CD4-positive, alpha-beta T cell (primary cell): ENCODE measurements around the gene ZNF112. TPM values are rescaled to one million over a fixed set of nuclear protein-coding genes. Genes with fewer than 3 reads are reported as not detected.
A peak's percentile ranks its signal among the peaks of the same experiment; 100 is the strongest.
"Not testable (repeated sequence)": the region's sequence is repeated elsewhere in the genome, so short reads cannot be mapped to it uniquely, and the experiment has no call there.

ENCODE experiments used
- ATAC-seq: fragments of 200-7000 bp; cut with Tn5 transposase; one replicate; pipeline ENCODE4 v1.10.0; 2022; ENCODE audit warnings: mild to moderate bottlenecking; ENCODE audit not compliant: poor library complexity
- CTCF ChIA-PET: fragments of 350-600 bp; sonication (Branson Sonifier 250); formaldehyde crosslinking; loops from one replicate; lab custom pipeline; 2021; ENCODE audit warnings: antibody characterized with exemption, inconsistent platforms; lab: Charles Lee
- POLR2A ChIA-PET: fragments of 350-600 bp; sonication (Branson Sonifier 250); formaldehyde crosslinking; loops from one replicate; lab custom pipeline; 2021; ENCODE audit warnings: antibody characterized with exemption, inconsistent platforms; lab: Charles Lee
- DNase-seq, 14 experiments: peaks; one replicate each; pipeline ENCODE4 v3.0.0-alpha.2; 2013 to 2020; ENCODE audit warnings: mixed read lengths in 2 of 14
- H3K27ac ChIP-seq, 2 donors: one replicate each; pipeline versions ENCODE4 v1.5.1 to v1.7.0; 2013; ENCODE audit warnings: low read length in 2 of 2, low read depth in 1 of 2, mild to moderate bottlenecking in 1 of 2
- H3K27me3 ChIP-seq, 2 experiments: 1 replicate in 1 of 2; 2 replicates in 1 of 2; pipeline versions ENCODE4 v1.6.1 to v1.7.0; 2013; ENCODE audit warnings: low read length in 2 of 2, control low read depth in 1 of 2, mild to moderate bottlenecking in 1 of 2, moderate library complexity in 1 of 2; ENCODE audit not compliant: insufficient read depth in 2 of 2, control insufficient read depth in 1 of 2
- H3K36me3 ChIP-seq: one replicate; pipeline ENCODE4 v1.6.1; 2013; ENCODE audit warnings: low read length, control low read depth; ENCODE audit not compliant: insufficient read depth
- H3K4me1 ChIP-seq: one replicate; pipeline ENCODE4 v1.6.1; 2013; ENCODE audit warnings: low read length, control low read depth; ENCODE audit not compliant: insufficient read depth
- H3K4me3 ChIP-seq: one replicate; pipeline ENCODE4 v1.5.1; 2013; ENCODE audit warnings: mild to moderate bottlenecking, low read length, moderate library complexity
- H3K9me3 ChIP-seq, 2 experiments: 1 replicate in 1 of 2; 2 replicates in 1 of 2; pipeline versions ENCODE4 v1.6.1 to v1.7.0; 2013; ENCODE audit warnings: low read length in 2 of 2, mild to moderate bottlenecking in 2 of 2, control low read depth in 1 of 2, moderate library complexity in 1 of 2; ENCODE audit not compliant: control insufficient read depth in 1 of 2, insufficient read depth in 1 of 2
- H3K27ac Mint-ChIP-seq: one replicate; pipeline ENCODE4 v1.8.0; 2020; ENCODE audit warnings: mixed read lengths
- H3K27me3 Mint-ChIP-seq: one replicate; pipeline ENCODE4 v1.8.0; 2021; ENCODE audit warnings: mixed read lengths
- H3K36me3 Mint-ChIP-seq: one replicate; pipeline ENCODE4 v1.8.0; 2021; ENCODE audit warnings: low read depth, mixed read lengths
- H3K4me1 Mint-ChIP-seq: one replicate; pipeline ENCODE4 v1.8.0; 2021; ENCODE audit warnings: low read depth, mixed read lengths
- H3K4me3 Mint-ChIP-seq: one replicate; pipeline ENCODE4 v1.8.0; 2020; ENCODE audit warnings: mild to moderate bottlenecking, mixed read lengths
- H3K9me3 Mint-ChIP-seq: one replicate; pipeline ENCODE4 v1.8.0; 2020; ENCODE audit warnings: mixed read lengths
- CTCF ChIP-seq: fragments of 200-600 bp; IDR thresholded peaks from one replicate; pipeline ENCODE4 v1.8.0; 2022; ENCODE audit warnings: antibody characterized with exemption, mild to moderate bottlenecking
- intact Hi-C, 2 experiments: fragments of 100-400 bp; cut with DNase I in 1 of 2; cut with micrococcal nuclease in 1 of 2; formaldehyde crosslinking; loops; one replicate each; pipeline versions ENCODE4 v1.15.1 to v1.9.0; 2023 to 2025; cut with DNase I, micrococcal nuclease
- polyA plus RNA-seq, 2 donors: library from polyadenylated mRNA; unstranded; fragments of 120-200 nt; gene quantifications; one replicate each; pipeline ENCODE4 v1.2.1, GENCODE V29; 2013
- total RNA-seq, 174 experiments: library from RNA in 2 of 174; stranded (reverse) in 2 of 174; gene quantifications; one replicate each; pipeline ENCODE4 v1.2.3 and lab custom pipeline; 2021 to 2026

Gene ZNF112
- total RNA-seq (under 1 TPM in 1 of 2 experiments, not detected in 1; 0.08 TPM), total RNA-seq (lab: John Stamatoyannopoulos, UW) (0 to 1.3 (median 0.17) reads per million in 172 experiments)
- polyA plus RNA-seq (2013, experiment 1 of 2): 0.33 TPM
- polyA plus RNA-seq (2013, experiment 2 of 2): 0.33 TPM

GRCh38 chr19:44356383-44357111, at the start of gene ZNF112:
Gene ZNF112, minus strand, starts transcription at chr19:44356680. Its CDS starts 16,141 bp downstream, at chr19:44340539.
- Mint-ChIP-seq H3K9me3 (peaks cover 31% of the 10 kb centered on the region), H3K36me3 (peaks cover 21% of the 10 kb centered on the region), H3K4me3 (peak within 1 kb of the TSS; percentile 64), H3K4me1 (peaks cover 5% of the 10 kb centered on the region), H3K27me3 (peaks cover 6% of the 10 kb centered on the region), H3K27ac (no peak within 1 kb of the TSS)
- TF ChIP-seq CTCF: no peak
- ATAC-seq (no peak), DNase-seq (peak in 4 of 14 experiments; percentile 5 to 40 (median 11))
- ChIA-PET POLR2A (no interaction called here), CTCF (interaction anchor here (0.6 kb wide), 1 partner anchor 173 kb away, joined by 3 read pairs; no protein-coding TSS in a partner anchor)
- peak within 1 kb of the TSS; percentile 39 for H3K4me3 ChIP-seq
- intact Hi-C loops: no loop called here
- H3K36me3 ChIP-seq: no peaks in the 10 kb centered on the region
- H3K4me1 ChIP-seq: peaks cover 6% of the 10 kb centered on the region
- no peaks in the 10 kb centered on the region for H3K27me3 ChIP-seq
- H3K27ac ChIP-seq: no peak within 1 kb of the TSS
- H3K9me3 ChIP-seq: peaks cover 13 to 19% of the 10 kb centered on the region in 2 experiments

DNA sequence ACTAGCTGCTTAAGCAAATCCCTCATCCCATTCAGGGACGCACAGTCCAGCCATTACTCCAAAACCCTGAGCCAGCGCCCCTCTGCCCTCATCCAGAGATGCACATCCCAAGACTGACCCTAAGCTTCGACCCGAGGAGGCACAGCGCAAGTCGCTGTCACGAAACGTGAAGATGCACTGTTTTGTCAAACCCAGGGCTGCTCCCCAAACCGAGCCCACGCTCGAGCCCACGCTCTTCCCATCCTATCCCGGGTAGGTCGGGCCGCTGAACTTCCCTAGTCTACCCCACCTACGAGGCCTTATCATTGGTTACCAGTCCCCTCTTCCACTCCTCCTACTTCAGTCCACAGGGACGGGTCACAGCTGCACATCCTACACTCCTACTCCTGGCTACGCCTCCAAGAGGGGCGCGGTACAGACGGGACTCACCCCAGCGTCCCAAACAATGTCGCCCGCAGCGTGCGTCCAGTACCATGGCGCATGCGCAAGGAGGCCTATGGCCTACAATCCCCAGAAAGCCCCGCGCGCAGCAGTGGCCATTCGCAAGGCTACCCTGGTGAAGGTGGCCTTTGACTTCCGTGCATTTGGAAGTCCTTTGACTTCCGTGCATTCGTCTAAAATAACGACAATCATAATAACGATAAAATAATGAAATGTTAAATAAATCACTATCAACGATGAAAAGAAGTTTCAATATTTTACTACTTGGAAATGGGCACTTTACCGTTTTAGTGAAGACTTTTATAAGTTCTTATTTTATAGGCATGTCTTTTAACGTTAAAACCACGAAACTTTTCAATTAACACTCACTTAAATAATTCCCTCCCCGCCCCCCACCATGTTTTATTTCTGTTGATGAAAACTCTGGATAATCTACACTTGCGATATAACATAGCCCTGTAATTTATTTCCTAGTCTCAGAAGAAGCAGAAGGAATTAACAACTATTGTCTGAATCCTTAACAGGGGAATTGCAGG, 44.9 kb upstream of the ZNF112 start, which contains the start of gene ZNF285:
Gene ZNF285, minus strand, starts transcription at position 470 of the 977 bp plus-strand sequence. CDS start 4,395 bp downstream, outside the sequence.
- H3K4me1 ChIP-seq: peaks cover 8% of the 10 kb centered on the region
- CTCF ChIA-PET: no interaction called here
- peak within 1 kb of the TSS; percentile 93 for H3K4me3 Mint-ChIP-seq
- DNase-seq: peak; percentile 30 to 84 (median 60)
- TF ChIP-seq CTCF: no peak
- H3K4me3 ChIP-seq: peak within 1 kb of the TSS; percentile 59
- no peak within 1 kb of the TSS for H3K27ac ChIP-seq
- peaks cover 11% of the 10 kb centered on the region for H3K4me1 Mint-ChIP-seq
- peaks cover 30% of the 10 kb centered on the region in 2 experiments for H3K9me3 ChIP-seq
- H3K9me3 Mint-ChIP-seq: peaks cover 10% of the 10 kb centered on the region
- no peak within 1 kb of the TSS for H3K27ac Mint-ChIP-seq
- intact Hi-C loops: loop anchor here in 1 of 2 experiments (5.0 kb wide), 1 partner anchor 101 kb away; the partner anchor contains the start of gene ZNF180
- H3K36me3 Mint-ChIP-seq: peaks cover 66% of the 10 kb centered on the region
- H3K36me3 ChIP-seq: no peaks in the 10 kb centered on the region
- ATAC-seq: peak; percentile 86
- POLR2A ChIA-PET: no interaction called here
- peaks cover 5% of the 10 kb centered on the region for H3K27me3 Mint-ChIP-seq
- no peaks in the 10 kb centered on the region for H3K27me3 ChIP-seq

DNA sequence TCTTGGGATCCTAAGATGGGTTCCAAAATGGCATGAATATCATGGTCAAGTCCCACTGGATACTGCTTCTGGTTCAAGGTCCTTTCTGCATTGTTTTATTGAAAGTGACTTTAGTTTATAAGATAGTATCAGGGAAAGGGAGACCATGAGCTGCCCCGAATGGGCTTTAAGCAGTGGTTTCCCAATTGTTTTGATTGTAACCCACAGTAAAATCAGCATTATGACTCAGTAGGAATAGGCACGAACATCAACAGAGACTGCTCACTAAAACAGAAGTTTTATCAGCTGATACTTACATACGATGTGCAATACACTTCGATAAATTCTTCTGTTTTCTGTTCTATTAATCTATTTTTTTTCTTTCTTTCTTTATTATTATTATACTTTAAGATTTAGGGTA, 32.8 kb upstream of the ZNF112 start:
- peaks cover 28% of the 10 kb centered on the region for H3K9me3 Mint-ChIP-seq
- H3K27ac ChIP-seq, CTCF ChIA-PET, H3K27me3 Mint-ChIP-seq, ATAC-seq, POLR2A ChIA-PET, DNase-seq, H3K4me1 Mint-ChIP-seq, H3K27me3 ChIP-seq, H3K36me3 ChIP-seq, H3K4me1 ChIP-seq, intact Hi-C loops, H3K27ac Mint-ChIP-seq, H3K4me3 ChIP-seq, H3K4me3 Mint-ChIP-seq: not testable (repeated sequence)
- peaks cover 4 to 36% of the 10 kb centered on the region in 2 experiments for H3K9me3 ChIP-seq
- peaks cover 84% of the 10 kb centered on the region for H3K36me3 Mint-ChIP-seq
